OCI-LY7 (cell line): Measurements from ENCODE around the gene MLLT10. TPM values are rescaled to one million over a fixed set of nuclear protein-coding genes. Genes with fewer than 3 reads are reported as not detected.
A peak's percentile ranks its signal among the peaks of the same experiment; 100 is the strongest.

Source experiments
- BruUV-seq: library from RNA; stranded (reverse); fragments of 400-500 nt; replicated peaks from 2 replicates; lab custom pipeline; 2021; lab: Mats Ljungman, UMichigan
- CTCF ChIA-PET: fragments of 300-600 bp; sonication (Branson Sonifier 250); formaldehyde crosslinking; loops from one replicate; lab custom pipeline; 2022; ENCODE audit warnings: antibody characterized with exemption; ENCODE audit not compliant: unreplicated experiment; lab: Charles Lee
- POLR2A ChIA-PET: fragments of 300-600 bp; sonication (Branson Sonifier 250); formaldehyde crosslinking; loops from one replicate; lab custom pipeline; 2022; ENCODE audit warnings: antibody characterized with exemption; lab: Charles Lee
- DNase-seq: peaks from one replicate; pipeline ENCODE4 v3.0.0-alpha.2; 2015; ENCODE audit warnings: low spot score
- H2AFZ ChIP-seq: fragments of 200-600 bp; sonication (generic), shearing (Covaris generic); 2 replicates; pipeline ENCODE4 v1.6.1; 2014; ENCODE audit warnings: mild to moderate bottlenecking, antibody characterized with exemption, low read length, moderate library complexity
- H3K27ac ChIP-seq: fragments of 200-600 bp; sonication (generic); 2 replicates; pipeline ENCODE4 v1.5.1; 2014; ENCODE audit warnings: mixed run types, low read depth, mild to moderate bottlenecking, moderate library complexity, low read length, inconsistent platforms; ENCODE audit not compliant: poor library complexity, severe bottlenecking
- H3K36me3 ChIP-seq: fragments of 200-600 bp; sonication (generic); 2 replicates; pipeline ENCODE4 v1.6.1; 2014; ENCODE audit warnings: mild to moderate bottlenecking, antibody characterized with exemption, low read length, moderate library complexity, mixed read lengths; ENCODE audit not compliant: insufficient read depth
- H3K4me1 ChIP-seq: fragments of 200-600 bp; sonication (generic); 2 replicates; pipeline ENCODE4 v1.5.1; 2014; ENCODE audit warnings: mild to moderate bottlenecking, low read length; ENCODE audit not compliant: insufficient read depth, poor library complexity, severe bottlenecking
- H3K4me2 ChIP-seq: fragments of 200-600 bp; sonication (generic); 2 replicates; pipeline ENCODE4 v1.6.1; 2014; ENCODE audit warnings: mild to moderate bottlenecking, low read length
- H3K4me3 ChIP-seq: fragments of 200-600 bp; sonication (generic); 2 replicates; pipeline ENCODE4 v1.5.1; 2014; ENCODE audit warnings: mild to moderate bottlenecking, low read depth, low read length; ENCODE audit not compliant: poor library complexity, severe bottlenecking
- H3K79me2 ChIP-seq: fragments of 200-600 bp; sonication (generic); 2 replicates; pipeline ENCODE4 v1.6.1; 2016; ENCODE audit warnings: low read depth, mild to moderate bottlenecking, low read length, moderate library complexity, mixed read lengths; ENCODE audit not compliant: insufficient read depth
- H3K9me2 ChIP-seq: fragments of 200-600 bp; sonication (generic); 2 replicates; pipeline ENCODE4 v1.6.1; 2016; ENCODE audit warnings: mild to moderate bottlenecking, low read length, mixed read lengths; ENCODE audit not compliant: insufficient read depth
- H3K9me3 ChIP-seq: fragments of 200-600 bp; sonication (generic); 2 replicates; pipeline ENCODE4 v1.6.1; 2014; ENCODE audit warnings: mild to moderate bottlenecking, mixed run types, low read length, mixed read lengths
- H4K20me1 ChIP-seq: fragments of 200-600 bp; sonication (generic); 2 replicates; pipeline ENCODE4 v1.6.1; 2014; ENCODE audit warnings: mild to moderate bottlenecking, antibody characterized with exemption, low read length, moderate library complexity, mixed read lengths; ENCODE audit not compliant: insufficient read depth
- CTCF ChIP-seq: fragments of 200-600 bp; sonication (generic); conservative IDR thresholded peaks from 2 replicates; pipeline ENCODE4 v1.5.1; 2014; ENCODE audit warnings: mild to moderate bottlenecking, antibody characterized with exemption, low read length, moderate library complexity, mixed read lengths
- EZH2phosphoT487 ChIP-seq: fragments of 200-600 bp; sonication (generic); IDR thresholded peaks from 2 replicates; pipeline ENCODE4 v1.6.1; 2018; ENCODE audit warnings: low read depth, borderline replicate concordance, mild to moderate bottlenecking, mixed run types, antibody characterized with exemption, low read length, moderate library complexity, mixed read lengths
- intact Hi-C: fragments of 100-400 bp; cut with micrococcal nuclease; formaldehyde crosslinking; loops from one replicate; pipeline ENCODE4 v1.10.0; 2022; ENCODE audit not compliant: unreplicated experiment
- total RNA-seq, 2 experiments: library from RNA; depleted of rRNA in 1 of 2; stranded (reverse); fragments of >200 nt in 1 of 2; shearing (Covaris generic) in 1 of 2; gene quantifications; 2 replicates each; pipeline ENCODE4 v1.2.3, GENCODE V29; 2014 to 2022

MLLT10 gene
- total RNA-seq, 2 experiments from 2014 or later: 68.4 to 74.0 TPM

GRCh38 chr10:21728618-21729017, 194.6 kb downstream of the MLLT10 start:
- no peaks in the 10 kb centered on the region for H3K9me3 ChIP-seq
- CTCF ChIA-PET: no interaction called here
- H2AFZ ChIP-seq: no peak overlapping the region
- no peak overlapping the region for H3K4me3 ChIP-seq
- POLR2A ChIA-PET: no interaction called here
- intact Hi-C loops: no loop called here
- no peaks in the 10 kb centered on the region for H3K79me2 ChIP-seq
- H3K9me2 ChIP-seq: no peaks in the 10 kb centered on the region
- no peak overlapping the region for H3K4me2 ChIP-seq
- DNase-seq: no peak
- peaks cover 73% of the 10 kb centered on the region for H3K36me3 ChIP-seq
- 0 out of 2 replicates have a peak, but pooled peaks cover 3% of the 10 kb centered on the region for H4K20me1 ChIP-seq
- TF ChIP-seq CTCF (no peak), EZH2phosphoT487 (no peak)
- no TSS peak for BruUV-seq
- no peaks in the 10 kb centered on the region for H3K4me1 ChIP-seq
- H3K27ac ChIP-seq: no peak overlapping the region

- Histone ChIP-seq H3K4me1 (no peaks in the 10 kb centered on the region), H3K4me2 (no peak overlapping the region), H3K4me3 (no peak overlapping the region), H3K79me2 (no peaks in the 10 kb centered on the region), H3K9me2 (no peaks in the 10 kb centered on the region), H3K27ac (no peak overlapping the region), H3K9me3 (no peaks in the 10 kb centered on the region), H4K20me1 (0 out of 2 replicates have a peak, but pooled peaks cover 3% of the 10 kb centered on the region), H3K36me3 (peaks cover 79% of the 10 kb centered on the region), H2AFZ (no peak overlapping the region)
- no TSS peak for BruUV-seq
- intact Hi-C loops: loop anchor here (1.0 to 10.0 kb wide), 2 partner anchors 237 to 457 kb away; no protein-coding TSS in a partner anchor
- ChIA-PET POLR2A (interaction anchor here (0.6 to 1.9 kb wide), 6 partner anchors 10 to 240 kb away, joined by 3 to 9 read pairs (median 4); no protein-coding TSS in a partner anchor), CTCF (no interaction called here)
- TF ChIP-seq EZH2phosphoT487: no peak
- TF ChIP-seq CTCF: peak; percentile 87
- peak; percentile 57 for DNase-seq
These were observed 198.2 kb downstream of the MLLT10 start for GRCh38 chr10:21732067-21732772.

GRCh38 chr10:21733710-21734109, 199.7 kb downstream of the MLLT10 start:
- H4K20me1 ChIP-seq: 0 out of 2 replicates have a peak, but pooled peaks cover 3% of the 10 kb centered on the region
- no peaks in the 10 kb centered on the region for H3K9me3 ChIP-seq
- no peaks in the 10 kb centered on the region for H3K9me2 ChIP-seq
- ChIA-PET POLR2A (no interaction called here), CTCF (no interaction called here)
- H3K4me3 ChIP-seq: no peak overlapping the region
- no peak for DNase-seq
- H3K36me3 ChIP-seq: peaks cover 81% of the 10 kb centered on the region
- intact Hi-C loops: loop anchor here (10.0 kb wide), 1 partner anchor 459 kb away; no protein-coding TSS in a partner anchor
- no peaks in the 10 kb centered on the region for H3K4me1 ChIP-seq
- no TSS peak for BruUV-seq
- H3K4me2 ChIP-seq: no peak overlapping the region
- H3K79me2 ChIP-seq: no peaks in the 10 kb centered on the region
- H3K27ac ChIP-seq: no peak overlapping the region
- no peak overlapping the region for H2AFZ ChIP-seq
- TF ChIP-seq CTCF (no peak), EZH2phosphoT487 (no peak)
